ENCODE data around the gene TMEM42.

The TMEM42 gene

DNA sequence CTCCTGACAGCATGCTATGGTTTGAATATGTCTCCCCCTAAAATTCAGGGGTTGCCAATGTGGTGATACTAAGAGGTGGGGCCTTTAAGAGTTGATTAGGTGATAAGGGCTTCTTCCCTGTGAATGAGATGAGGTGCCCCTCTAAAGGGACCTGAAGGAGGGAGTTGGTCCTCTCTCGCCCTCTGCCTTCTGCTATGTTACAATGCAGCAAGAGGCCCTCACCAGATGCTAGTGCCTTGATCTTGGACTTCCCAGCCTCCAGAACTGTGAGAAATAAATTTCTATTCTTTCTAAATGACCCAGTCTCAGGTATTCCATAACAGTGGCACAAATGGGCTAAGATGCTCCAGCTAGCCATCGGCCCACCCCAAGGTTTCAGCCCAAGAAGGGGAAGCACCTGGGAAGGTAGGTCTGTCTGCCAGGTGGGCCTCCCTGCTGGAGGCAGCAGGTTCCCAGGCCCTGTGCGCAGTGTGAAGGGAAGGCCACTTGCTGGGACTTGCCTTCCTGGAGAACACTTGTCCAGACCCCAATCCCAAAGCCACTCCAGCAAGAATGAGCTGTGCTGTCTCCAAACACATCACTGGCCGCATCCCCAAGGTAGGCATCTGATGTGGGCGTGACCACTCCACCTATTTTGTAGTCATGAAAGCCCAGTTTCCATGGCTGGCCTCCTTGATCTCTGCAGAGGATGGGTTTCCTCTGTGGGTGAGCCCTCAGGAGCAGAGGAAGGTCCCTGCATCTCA lies 21.7 kb downstream of the TMEM42 start:
- TF ChIP-seq, protein P1, sequence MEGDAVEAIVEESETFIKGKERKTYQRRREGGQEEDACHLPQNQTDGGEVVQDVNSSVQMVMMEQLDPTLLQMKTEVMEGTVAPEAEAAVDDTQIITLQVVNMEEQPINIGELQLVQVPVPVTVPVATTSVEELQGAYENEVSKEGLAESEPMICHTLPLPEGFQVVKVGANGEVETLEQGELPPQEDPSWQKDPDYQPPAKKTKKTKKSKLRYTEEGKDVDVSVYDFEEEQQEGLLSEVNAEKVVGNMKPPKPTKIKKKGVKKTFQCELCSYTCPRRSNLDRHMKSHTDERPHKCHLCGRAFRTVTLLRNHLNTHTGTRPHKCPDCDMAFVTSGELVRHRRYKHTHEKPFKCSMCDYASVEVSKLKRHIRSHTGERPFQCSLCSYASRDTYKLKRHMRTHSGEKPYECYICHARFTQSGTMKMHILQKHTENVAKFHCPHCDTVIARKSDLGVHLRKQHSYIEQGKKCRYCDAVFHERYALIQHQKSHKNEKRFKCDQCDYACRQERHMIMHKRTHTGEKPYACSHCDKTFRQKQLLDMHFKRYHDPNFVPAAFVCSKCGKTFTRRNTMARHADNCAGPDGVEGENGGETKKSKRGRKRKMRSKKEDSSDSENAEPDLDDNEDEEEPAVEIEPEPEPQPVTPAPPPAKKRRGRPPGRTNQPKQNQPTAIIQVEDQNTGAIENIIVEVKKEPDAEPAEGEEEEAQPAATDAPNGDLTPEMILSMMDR (IDR thresholded peaks at IDR 0.05) = no peak

- TF ChIP-seq, protein P1 (IDR thresholded peaks at IDR 0.05) = no peak
Observed at GRCh38 chr3:44883999-44884431, 22.3 kb downstream of the TMEM42 start.

DNA sequence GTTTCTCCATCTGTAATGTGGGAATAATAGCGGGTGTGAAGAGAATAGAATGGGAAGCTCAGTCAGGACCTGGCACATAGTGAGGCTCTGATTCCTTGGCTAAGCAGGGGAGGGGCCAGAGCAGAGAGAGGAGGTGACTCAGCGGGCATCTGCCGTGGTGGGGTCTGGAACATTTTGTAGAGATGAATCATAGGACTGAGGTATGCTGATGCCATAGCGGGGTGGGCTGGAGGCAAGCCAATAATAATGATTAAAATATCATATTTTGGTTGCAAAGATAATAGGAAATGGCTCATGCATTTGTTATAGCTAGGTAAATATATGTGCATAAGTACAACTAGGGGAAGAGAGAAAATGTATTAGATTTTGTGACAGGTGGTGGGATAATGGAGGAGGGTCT lies 23.9 kb downstream of the TMEM42 start:
- TF ChIP-seq, protein P1 (IDR thresholded peaks at IDR 0.05) = no peak

GRCh38 chr3:44886561-44886960 lies 24.8 kb downstream of the TMEM42 start:
- TF ChIP-seq, protein P1 (IDR thresholded peaks at IDR 0.05) = no peak

DNA sequence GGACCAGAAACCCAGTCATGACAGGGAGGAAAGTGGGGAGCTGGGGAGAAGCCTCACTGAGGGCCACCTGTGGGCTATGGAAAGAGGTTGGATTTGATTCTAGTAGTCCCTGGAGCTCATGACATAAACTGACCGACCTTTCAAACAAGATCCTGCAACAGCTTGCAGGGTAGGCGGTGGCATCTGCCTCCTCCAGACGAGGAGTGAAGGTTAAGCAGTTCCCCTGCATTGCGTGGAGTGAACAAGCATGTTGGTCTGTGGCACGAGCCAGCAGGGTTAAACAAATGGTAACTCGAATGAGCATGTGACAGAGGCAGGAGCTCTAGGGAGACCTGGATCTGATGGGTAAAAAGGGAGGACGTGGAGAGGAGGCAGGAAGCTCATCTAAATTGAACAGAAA lies 25.4 kb downstream of the TMEM42 start:
- TF ChIP-seq, protein P1 (IDR thresholded peaks at IDR 0.05) = no peak

DNA sequence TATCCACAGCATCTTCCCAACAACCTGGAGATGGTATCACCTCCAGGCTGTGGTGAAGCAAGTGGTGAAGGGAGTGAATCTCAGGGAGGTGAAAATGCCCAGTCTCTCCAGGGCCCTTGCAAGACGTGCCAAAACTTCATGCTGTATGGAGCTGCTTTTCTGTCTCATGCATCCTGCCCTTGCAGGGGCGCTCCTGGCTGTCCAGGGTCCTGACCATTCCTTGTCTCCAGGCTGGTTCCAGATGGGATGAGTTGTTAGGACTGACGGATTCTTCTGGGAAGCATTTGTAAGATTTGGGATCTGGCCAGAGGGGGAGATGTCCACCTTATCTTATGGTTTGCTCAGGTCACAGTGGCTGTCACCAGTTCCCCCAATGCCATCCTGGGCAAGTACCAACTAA lies 28.5 kb downstream of the TMEM42 start:
- TF ChIP-seq, protein P1 (IDR thresholded peaks at IDR 0.05) = no peak

DNA sequence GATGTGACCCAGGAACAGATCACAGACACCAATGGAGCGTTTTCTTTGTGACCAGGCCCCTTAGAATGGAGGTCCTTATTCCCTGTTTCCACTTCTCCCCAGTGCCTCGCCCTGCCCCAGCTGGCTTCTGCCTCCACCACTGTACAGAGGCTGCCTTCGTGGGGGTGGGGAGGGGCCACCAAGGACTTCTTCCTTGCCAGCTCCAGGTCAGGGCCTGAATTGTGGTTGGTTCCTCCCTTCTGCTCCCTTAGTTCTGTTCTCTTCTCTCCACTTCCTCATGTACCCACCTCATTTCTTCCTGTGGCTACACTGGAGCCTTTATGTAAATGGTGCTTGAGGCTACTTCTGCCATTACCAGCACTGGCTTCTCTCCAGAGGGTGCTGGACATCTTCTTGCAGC lies 29.1 kb downstream of the TMEM42 start:
- TF ChIP-seq, protein P1 (IDR thresholded peaks at IDR 0.05) = no peak

GRCh38 chr3:44892689-44893088 lies 31.0 kb downstream of the TMEM42 start:
- TF ChIP-seq, protein P1 (IDR thresholded peaks at IDR 0.05) = no peak
